Measurements from ENCODE around the gene KSR1.
"Not testable (repeated sequence)": the region's sequence is repeated elsewhere in the genome, so short reads cannot be mapped to it uniquely, and the experiment has no call there.

KSR1 gene

DNA sequence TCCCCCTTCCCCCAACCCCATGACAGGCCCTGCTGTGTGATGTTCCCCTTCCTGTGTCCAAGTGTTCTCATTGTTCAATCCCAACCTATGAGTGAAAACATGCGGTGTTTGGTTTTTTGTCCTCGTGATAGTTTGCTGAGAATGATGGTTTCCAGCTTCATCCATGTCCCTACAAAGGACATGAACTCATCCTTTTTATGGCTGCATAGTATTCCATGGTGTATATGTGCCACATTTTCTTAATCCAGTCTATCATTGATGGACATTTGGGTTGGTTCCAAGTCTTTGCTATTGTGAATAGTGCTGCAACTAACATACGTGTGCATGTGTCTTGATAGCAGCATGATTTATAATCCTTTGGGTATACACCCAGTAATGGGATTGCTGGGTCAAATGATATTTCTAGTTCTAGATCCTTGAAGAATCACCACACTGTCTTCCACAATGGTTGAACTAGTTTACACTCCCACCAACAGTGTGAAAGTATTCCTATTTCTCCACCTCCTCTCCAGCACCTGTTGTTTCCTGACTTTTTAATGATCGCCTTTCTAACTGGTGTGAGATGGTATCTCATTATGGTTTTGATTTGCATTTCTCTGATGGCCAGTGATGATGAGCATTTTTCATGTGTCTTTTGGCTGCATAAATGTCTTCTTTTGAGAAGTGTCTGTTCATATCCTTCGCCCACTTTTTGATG is 28.9 kb upstream of the KSR1 start:
- not testable (repeated sequence) for DNase-seq (ENCODE audit: low spot score)

DNA sequence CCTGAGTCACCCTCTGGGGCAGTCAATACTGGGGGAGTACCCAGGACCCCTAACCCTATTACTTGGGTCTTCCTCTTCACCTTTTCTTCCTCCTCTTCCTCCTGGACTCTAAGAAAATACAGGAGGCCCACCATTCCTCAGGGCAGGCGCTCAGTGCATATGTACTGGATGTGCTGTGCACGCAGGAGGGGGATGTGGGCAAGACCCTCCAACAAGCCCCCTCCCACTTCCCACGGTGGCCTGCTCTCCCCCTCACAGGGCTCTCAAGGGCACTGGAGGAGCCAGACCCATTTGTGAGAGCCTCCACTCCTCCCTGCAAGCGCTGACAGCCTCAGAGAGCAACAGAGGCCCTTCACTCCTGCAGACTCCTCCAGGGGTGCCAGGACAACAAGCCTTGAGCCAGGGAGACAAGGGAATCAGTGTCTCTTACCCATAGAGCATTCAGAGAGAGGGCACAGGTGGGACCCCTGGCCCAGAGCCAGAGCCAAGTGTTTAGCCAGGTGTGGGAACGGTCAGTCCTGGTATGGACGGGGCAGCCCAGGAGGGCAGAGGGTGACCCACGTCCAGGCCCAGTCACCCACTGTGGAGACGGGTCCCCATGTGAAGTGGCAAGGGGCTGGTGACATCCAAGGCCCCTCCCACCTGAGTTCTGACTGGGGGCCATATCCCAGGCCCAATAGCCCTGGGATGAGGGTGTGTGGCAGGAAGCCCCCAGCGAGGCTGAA is 27.3 kb upstream of the KSR1 start:
- DNase-seq (ENCODE audit: low spot score), result no peak

DNA sequence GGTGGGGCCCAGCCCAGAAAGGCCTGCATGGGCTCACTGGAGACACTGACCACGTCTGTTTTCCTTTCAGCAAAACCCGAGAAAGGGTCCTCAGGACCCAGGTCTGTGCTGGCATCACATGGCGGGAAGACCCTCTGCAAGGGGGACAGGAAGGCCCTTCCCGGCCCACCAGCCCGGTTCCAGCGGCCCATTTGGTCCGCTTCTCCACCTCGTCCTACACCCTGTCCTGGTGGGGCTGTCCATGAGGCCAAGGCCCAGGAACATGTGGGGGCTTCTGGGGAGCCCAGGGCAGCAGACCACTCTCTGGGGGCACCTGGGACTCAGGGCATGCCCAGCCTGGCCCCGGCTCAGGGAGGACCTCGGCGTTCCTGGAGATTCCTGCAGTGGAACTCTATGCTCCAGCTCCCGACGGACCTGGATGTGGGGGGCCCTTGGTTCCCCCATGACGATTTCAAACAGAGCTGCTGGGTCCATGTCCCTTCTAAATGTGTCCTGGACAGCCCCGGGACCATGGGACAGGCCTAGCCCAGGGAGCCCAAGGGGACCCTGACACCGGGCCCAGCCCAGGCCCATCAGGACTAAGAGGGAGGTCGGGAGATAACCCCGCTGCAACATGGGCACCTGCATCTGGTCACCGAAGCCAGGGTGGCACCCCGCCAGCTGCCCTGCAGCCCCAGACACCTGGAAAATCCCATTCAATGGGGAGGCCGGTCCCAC is 26.4 kb upstream of the KSR1 start:
- no peak for DNase-seq (ENCODE audit: low spot score)

DNA sequence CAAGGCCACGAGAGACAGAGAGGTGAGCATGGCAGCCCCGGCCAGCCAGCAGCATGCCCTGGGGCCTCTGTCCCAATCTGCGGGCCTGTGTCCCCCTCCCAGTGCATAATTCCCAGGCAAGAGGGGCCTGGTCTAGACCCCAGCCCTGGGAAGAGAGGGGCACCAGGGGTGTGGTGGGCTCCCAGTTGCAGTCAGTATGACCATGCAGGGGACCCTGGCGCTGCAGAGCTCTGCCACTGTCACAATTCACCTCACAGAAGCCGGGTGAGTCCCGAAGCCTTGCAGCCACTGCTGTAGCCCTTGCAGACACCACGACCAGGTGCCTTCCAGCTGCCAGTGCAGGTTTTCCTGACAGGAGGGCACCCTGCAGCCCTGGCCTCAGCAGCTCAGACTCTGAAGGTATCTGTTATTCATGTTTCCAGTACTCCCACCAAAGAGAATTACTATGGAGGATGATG is 25.8 kb upstream of the KSR1 start:
- DNase-seq (ENCODE audit: low spot score), result no peak

DNA sequence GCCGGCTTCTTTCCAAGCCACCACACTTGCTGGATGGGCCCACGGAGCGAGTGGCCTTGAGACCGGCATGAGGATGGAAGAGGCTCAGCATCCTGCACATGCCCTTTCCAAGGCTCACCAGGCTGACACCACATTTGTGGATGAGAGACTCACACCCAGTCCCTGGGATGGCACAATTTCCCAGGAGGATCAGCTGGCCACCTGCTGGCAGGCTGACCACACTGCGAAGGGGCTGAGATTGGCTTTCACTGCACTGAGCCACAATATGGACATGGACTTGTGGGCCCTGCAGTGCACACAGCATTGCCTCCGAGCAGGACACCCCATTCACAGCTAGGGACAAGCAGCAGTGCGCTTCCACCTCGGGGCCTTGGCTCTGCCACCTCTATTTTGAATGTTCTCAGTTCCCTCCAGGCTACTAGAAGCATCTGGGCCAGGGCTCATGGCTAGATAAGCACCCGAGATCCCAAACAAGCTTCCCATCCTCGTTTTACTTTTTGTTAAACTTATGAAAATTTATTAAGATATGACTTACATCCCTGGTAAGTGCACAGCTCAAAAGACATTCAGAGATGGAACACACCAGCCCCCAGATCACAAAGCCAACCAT is 25.3 kb upstream of the KSR1 start:
- DNase-seq (ENCODE audit: low spot score), result no peak

DNA sequence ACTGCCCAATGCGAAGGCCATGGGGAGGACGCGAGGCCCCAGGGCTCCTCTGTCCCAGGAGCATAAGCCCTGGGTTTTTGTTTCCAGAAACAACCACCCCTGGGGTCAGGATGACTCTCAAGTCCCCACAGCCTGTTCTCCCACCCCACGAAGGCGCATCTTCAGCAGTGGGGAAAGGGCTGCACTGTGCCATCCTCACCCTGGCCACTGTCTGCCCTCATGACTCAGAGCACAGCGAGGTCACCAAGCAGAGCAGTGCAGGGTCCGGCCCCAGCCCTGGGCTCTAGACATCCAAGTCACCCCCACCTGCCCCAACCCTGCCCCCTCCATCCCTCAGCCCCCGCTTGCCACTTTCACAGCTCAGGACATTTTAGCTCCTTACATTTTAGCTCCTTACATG is 22.7 kb upstream of the KSR1 start:
- no peak for DNase-seq (ENCODE audit: low spot score)

DNA sequence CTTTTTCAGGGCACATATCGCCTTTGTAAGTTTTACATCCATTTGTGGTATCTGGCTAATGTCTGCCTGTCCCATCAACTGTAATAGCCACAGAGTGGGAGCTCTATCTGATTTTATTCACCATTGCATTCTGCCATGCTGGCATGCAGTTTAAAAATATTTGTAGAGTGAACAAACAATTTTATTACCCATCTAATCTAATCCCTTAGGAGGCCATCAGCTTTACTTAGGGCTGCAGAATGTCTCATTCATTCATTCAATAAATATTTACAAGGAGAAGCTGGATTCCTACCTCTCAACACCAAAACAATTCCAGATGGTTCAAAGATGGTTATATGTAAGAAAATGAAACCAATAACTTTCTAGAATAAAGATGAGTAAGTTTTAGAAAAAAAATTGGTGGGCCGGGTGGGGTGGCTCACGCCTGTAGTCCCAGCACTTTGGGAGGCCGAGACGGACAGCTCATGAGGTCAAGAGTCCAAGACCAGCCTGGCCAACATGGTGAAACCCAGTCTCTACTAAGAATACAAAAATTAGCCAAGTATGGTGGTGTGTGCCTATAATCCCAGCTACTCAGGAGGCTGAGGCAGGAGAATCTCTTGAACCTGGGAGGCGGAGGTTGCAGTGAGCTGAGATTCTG is 20.7 kb upstream of the KSR1 start:
- DNase-seq (ENCODE audit: low spot score), result not testable (repeated sequence)

DNA sequence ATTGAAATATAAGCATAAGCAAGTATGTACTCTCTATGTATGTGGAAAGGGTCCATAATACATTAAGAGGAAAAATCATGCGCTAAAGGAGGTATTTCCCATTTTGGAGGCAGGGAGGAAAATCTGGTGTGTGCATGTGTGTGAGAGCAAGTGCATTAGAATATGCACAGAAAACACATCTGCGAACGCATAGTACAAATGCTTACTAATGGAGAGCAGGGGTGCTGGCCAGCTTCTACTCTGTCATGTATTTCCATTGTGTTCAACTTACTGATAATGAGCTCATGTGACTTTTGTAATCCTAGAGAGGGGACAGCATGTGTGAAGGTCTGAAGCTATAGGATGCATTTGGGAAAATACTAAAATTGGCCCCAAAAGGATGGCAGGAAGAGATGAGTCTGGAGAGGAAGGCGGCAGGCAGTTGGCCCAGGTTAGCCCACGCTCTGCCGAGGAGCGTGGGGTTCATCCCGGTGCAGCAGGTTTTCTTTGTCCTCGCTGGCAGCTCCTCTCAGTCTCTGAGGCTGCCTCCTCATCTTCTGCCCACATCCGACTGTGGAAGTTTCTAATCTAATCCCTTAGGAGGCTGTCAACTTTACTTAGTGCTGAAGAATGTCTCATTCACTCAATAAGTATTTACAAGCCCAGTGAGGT is 17.8 kb upstream of the KSR1 start:
- no peak for DNase-seq (ENCODE audit: low spot score)

DNA sequence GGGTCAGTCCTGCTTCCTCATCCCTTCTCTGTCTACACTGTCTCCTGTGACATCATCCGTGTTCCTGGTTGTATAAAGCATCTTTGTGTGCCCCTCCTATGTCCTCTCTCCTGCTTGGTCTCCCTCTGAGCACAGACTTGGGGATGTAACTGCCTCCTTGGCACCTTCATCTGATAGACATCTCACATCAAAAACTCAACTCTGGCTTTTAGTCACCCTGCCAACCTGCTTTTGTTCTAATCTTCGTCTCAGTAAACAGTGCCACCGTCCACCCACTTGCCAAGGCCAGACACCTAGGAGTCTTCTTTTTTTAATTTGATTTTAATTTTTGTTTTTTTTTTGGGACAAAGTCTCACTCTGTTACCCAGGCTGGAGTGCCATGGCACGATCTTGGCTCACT is 16.9 kb upstream of the KSR1 start:
- DNase-seq (ENCODE audit: low spot score), result no peak

DNA sequence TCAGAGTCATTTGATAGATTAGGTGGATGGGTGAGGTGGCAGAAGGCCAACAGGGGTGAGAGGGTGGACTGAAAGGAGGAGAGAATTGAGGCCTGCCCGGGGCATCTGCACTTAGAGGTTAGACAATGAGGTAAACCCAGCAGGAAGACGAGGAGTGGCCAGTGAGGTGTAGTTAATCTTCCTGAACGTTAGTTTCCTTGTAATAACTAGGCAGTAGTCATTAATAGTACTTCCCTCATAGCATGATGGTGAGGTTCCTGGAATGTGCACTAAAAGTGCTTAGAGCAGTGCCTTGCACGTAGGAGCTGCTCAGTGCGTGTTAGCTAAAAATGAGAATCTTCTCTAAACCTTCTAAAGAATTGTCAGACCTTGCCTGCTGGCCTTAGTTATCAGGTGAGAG is 13.5 kb upstream of the KSR1 start:
- DNase-seq (ENCODE audit: low spot score), result no peak

DNA sequence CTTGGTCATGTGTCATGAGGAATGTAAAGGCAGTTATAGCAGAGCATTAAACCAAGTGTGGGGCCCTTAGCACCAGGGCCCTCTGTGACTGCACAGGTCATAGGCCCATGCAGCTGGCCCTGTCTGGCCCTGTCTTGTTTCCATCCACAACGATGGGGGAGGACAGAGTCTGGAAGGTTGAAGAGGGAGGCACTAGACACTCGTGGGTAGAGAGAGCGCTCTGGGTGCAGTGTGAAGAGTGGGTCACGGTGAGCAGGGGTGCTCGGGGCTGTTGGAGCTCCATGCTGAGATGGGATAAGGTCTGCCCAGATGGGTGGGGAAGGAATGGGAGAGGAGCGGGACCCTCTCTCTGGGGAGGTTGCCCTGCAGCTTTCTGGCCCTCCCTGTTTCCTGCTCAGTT is 12.8 kb upstream of the KSR1 start:
- DNase-seq (ENCODE audit: low spot score), result no peak

DNA sequence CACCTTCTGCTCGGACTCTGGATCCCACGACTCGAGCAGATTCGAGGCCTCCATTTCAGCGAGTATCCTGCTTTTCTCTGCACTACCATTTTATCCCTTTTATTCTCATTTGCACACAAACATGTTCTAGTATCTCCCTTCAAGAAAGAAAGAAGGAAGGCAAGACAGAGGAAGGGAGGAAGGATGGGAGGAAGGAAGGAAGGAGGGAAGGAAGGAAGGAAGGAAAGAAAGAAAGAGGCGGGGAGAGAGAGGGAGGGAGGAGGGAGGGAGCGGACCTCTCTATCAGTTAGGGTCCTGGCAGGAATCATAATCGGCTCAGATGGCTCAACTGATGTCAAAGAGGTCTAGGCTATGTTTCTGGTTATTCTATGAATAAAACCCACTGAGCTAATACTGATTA is 10.3 kb upstream of the KSR1 start:
- DNase-seq (ENCODE audit: low spot score), result no peak

DNA sequence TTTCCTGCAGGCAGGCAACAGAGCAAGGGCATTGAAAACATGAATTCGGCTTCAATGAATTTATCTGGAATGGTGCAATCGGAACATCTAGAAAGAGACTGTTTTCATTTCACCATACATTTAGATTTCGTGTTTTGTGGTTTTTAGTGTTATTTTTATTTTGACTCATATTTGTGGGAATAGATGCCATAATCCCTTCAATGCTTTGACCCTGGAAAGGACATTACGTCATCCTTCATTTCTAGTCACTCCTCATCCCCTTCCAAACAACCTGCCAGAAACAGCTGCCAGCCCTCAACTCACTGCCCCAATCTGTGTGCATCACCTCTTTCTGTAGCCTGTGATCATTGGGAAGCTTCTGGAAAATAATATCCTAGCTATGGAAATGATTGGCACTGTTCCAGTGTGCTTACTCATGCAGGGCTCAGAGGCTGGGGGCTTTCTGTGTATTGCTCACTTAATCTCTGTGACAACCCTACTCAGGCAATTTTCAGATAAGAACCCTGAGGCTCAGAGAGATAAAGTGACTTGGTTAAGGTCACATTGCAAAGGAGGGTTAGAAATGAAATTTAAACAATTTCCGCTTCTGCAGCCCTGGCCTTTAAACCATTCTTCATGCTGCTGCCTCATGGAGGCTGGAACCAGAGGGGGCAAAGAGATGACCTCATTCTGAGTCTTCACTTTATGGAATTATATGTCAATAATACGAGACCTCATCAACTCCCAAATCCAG is 9.5 kb upstream of the KSR1 start:
- DNase-seq (ENCODE audit: low spot score), result no peak

DNA sequence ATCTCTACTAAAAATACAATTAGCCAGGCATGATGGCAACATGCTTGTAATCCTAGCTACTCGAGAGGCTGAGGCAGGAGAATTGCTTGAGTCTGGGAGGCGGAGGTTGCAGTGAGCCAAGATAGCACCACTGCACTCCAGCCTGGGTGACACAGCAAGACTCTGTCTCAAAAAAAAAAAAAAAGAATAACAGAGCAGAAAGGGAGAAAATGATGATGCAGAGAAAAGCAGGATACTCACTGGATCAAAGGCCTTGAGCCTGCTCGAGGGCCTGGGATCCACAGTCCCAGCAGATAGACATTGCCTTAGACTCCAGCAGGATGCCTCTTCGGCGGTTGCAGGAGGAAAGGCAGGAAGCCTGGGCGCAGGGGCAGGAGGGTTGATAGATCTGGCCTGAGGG is 7.7 kb upstream of the KSR1 start:
- DNase-seq (ENCODE audit: low spot score), result not testable (repeated sequence)

DNA sequence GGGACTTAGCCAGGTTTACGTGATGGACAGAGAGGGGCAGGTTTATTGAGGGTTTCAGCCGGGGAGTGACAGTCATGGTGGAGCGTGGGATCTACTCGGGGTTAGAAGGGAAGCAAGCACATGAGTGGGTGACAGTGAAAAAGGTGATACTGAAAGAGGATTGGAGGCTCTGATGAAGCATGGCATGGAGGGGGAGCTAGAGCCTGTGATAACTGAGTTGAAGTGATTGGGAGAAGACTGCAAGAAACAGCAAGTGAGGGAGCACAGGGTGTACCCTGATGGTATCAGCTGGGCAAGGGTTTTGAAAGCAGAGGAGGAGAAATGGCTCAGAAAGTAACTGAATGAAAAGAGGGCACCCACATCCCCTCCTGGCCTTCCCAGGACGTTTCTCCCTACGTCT is 6.7 kb upstream of the KSR1 start:
- no peak for DNase-seq (ENCODE audit: low spot score)

DNA sequence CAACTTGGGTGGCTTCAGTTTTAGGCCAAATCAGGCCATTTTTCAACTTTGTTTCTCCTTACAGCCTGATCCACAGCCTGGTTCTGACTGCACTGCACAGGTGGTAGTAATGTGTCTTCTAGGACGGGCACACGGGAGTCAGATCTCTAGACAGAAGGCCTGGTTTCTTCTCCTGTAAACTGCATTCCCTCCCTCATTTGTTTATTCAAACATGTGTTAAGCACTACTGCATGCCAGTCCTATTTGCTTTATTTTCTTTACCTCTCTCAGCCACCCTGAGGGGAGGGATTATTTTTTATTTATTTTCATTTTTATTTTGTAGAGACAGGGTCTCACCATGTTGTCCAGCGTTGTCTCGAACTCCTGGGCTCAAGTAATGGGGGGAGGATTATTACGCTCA is 6.3 kb upstream of the KSR1 start:
- no peak for DNase-seq (ENCODE audit: low spot score)

DNA sequence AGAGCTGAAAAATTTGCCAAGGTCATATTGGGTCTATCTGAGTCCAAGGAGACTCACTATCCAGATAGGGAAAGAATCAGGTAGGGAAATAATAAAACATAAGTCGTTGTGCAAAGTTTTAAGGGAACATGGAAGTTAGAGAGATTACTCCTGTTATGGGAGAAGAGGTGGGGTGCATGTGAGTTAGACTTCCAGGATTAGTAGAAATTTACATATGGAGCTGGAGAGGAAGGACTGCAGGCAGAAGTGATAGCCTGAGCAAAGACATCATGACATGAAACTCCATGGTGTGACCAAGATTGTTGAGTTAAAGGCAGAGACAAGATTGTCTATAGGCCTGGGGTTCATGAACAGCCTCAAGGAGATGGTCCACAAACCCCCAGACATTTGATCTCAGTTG is 5.8 kb upstream of the KSR1 start:
- DNase-seq (ENCODE audit: low spot score), result no peak

DNA sequence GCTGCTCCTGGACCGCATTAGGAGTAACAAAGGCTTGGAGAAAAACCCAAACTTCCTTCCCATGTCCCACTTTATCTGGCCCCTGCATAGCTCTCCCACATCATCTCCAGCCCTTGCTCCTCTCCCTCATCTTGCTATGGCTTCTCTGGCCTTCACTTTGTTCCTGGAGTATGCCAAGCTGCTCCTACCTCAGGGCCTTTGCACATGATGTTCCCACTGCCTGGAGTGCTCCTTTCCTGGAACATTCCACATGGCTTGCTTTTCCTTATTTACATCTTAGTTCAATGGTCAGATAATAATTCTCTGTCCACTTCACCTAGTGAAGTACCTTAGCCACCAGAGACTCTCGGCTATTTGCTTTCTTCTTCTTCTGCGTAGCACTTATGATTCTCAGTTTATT is 4.3 kb upstream of the KSR1 start:
- no peak for DNase-seq (ENCODE audit: low spot score)

DNA sequence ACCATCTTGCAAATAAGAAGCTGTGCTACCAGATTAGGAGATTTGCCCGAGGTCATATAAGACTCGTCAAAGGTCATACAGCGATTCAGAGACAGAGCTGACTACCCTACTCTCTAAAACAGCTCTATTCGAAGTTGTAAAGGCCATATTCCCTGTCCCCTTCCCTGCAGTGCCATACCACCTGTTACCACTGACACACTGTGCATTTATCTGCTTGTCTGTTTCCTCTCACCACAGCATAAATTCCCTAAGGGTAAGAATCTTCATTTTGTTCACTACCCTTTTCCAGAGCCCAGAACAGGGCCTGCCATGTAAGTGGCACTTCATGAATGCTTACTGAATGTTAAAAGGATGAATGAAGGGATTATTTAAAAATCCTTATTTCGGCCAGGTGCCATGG is 3.4 kb upstream of the KSR1 start:
- DNase-seq (ENCODE audit: low spot score), result no peak

DNA sequence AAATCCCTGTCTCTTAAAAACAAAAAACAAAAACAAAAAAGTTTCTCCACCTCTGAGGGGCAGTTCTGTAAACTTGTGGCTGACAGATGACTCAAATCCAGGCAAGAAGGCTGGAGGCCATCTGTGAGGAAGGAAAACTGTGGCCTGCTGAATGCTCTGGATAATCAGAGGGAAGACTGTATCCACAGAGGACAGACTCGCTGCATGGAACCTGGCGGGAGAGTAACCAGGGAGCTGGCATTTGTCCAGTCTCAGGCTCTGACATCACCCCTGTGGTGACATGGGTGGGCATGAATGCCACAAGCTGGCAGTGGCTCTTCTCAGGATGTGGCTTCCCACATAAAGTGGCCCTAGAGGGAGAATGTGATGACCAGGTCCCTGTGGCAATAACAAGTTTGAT is 2.8 kb upstream of the KSR1 start:
- DNase-seq (ENCODE audit: low spot score), result no peak

DNA sequence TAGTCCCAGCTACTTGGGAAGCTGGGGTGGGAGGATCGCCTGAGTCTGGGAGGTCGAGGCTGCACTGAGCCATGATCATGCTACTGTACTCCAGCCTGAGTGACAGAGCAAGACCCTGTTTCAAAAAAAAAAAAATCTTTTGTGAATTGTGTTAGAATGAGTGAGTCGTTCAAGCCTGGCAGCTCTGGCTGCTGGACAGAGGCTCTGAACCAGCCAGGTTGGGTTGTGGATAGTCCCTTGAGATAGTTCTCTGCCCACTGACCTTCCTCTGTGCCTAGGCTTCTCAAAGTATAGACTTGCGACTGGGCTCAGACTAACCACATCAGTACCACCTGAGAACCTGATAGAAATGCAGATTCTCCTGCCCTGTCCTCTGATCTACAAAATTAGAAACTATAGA is 2.2 kb upstream of the KSR1 start:
- DNase-seq (ENCODE audit: low spot score), result no peak
